HG03520 (cell line): ENCODE data around the gene IAH1.

Source experiments
- ATAC-seq: cut with Tn5 transposase; IDR thresholded peaks from one replicate; pipeline ENCODE4 v1.9.1; 2021; ENCODE audit warnings: mild to moderate bottlenecking, moderate library complexity; ENCODE audit not compliant: unreplicated experiment

IAH1 gene

GRCh38 chr2:9527995-9528787, 53.8 kb downstream of the IAH1 start:
- ATAC-seq, result no peak

GRCh38 chr2:9532421-9532820, 58.1 kb downstream of the IAH1 start:
- ATAC-seq, result no peak

GRCh38 chr2:9533663-9534062, 59.3 kb downstream of the IAH1 start:
- ATAC-seq, result no peak

- no peak for ATAC-seq
Measured at GRCh38 chr2:9535177-9535576, 60.8 kb downstream of the IAH1 start.

- ATAC-seq, result no peak
Measured at GRCh38 chr2:9536504-9536903, 62.2 kb downstream of the IAH1 start.

- no peak for ATAC-seq
Measured at GRCh38 chr2:9538000-9538507, 63.7 kb downstream of the IAH1 start.
